ENCODE measurements around the gene SLCO1B1.

- TF ChIP-seq, protein P1, sequence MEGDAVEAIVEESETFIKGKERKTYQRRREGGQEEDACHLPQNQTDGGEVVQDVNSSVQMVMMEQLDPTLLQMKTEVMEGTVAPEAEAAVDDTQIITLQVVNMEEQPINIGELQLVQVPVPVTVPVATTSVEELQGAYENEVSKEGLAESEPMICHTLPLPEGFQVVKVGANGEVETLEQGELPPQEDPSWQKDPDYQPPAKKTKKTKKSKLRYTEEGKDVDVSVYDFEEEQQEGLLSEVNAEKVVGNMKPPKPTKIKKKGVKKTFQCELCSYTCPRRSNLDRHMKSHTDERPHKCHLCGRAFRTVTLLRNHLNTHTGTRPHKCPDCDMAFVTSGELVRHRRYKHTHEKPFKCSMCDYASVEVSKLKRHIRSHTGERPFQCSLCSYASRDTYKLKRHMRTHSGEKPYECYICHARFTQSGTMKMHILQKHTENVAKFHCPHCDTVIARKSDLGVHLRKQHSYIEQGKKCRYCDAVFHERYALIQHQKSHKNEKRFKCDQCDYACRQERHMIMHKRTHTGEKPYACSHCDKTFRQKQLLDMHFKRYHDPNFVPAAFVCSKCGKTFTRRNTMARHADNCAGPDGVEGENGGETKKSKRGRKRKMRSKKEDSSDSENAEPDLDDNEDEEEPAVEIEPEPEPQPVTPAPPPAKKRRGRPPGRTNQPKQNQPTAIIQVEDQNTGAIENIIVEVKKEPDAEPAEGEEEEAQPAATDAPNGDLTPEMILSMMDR (conservative IDR thresholded peaks at IDR 0.05; ENCODE audit: low read depth, low read length), result no peak
- no peak for TF ChIP-seq EZH2phosphoT487 (IDR thresholded peaks at IDR 0.05; ENCODE audit: borderline replicate concordance, low read length)
- no peak for TF ChIP-seq EZH2 (IDR thresholded peaks at IDR 0.05; ENCODE audit: low read length, unreplicated experiment)
Measured at GRCh38 chr12:21118760-21119159, 12.2 kb upstream of the SLCO1B1 start.

Measured in PC-3 (cell line).